Progenitor cell of endocrine pancreas (in vitro differentiated cells): Measurements from ENCODE around the gene ZFP42. TPM values are rescaled to one million over a fixed set of nuclear protein-coding genes. Genes with fewer than 3 reads are reported as not detected.
"Not testable (repeated sequence)": the region's sequence is repeated elsewhere in the genome, so short reads cannot be mapped to it uniquely, and the experiment has no call there.

Experiments
- DNase-seq: peaks from one replicate; pipeline ENCODE4 v3.0.0; 2021; ENCODE audit warnings: low spot score; ENCODE audit not compliant: unreplicated experiment
- H3K27ac Mint-ChIP-seq: 2 replicates; pipeline ENCODE4 v1.8.0; 2021; ENCODE audit warnings: mild to moderate bottlenecking, moderate library complexity, mixed read lengths
- H3K27me3 Mint-ChIP-seq: 2 replicates; pipeline ENCODE4 v1.8.0; 2021; ENCODE audit warnings: mixed read lengths
- H3K36me3 Mint-ChIP-seq: 2 replicates; pipeline ENCODE4 v1.8.0; 2022; ENCODE audit warnings: mixed read lengths; ENCODE audit not compliant: insufficient read depth
- H3K4me1 Mint-ChIP-seq: 2 replicates; pipeline ENCODE4 v1.8.0; 2021; ENCODE audit warnings: low read depth, mixed read lengths
- H3K4me3 Mint-ChIP-seq: 2 replicates; pipeline ENCODE4 v1.8.0; 2021; ENCODE audit warnings: low read depth, mild to moderate bottlenecking, moderate library complexity, mixed read lengths
- H3K9me3 Mint-ChIP-seq: 2 replicates; pipeline ENCODE4 v1.8.0; 2021; ENCODE audit warnings: low read depth, mixed read lengths
- CTCF ChIP-seq: fragments of 200-600 bp; sonication (generic); IDR thresholded peaks from one replicate; pipeline ENCODE4 v1.5.0; 2021; ENCODE audit warnings: antibody characterized with exemption, mild to moderate bottlenecking; ENCODE audit not compliant: unreplicated experiment
- total RNA-seq: library from RNA; stranded (reverse); gene quantifications from 2 replicates; pipeline ENCODE4 v1.2.1, GENCODE V29; 2021

Gene ZFP42
- total RNA-seq, 1 donor from 2014 or later, result 3.9 TPM

- TF ChIP-seq CTCF, result no peak
- no peak for DNase-seq
- peaks cover 3% of the 10 kb centered on the region for H3K27me3 Mint-ChIP-seq
- H3K27ac Mint-ChIP-seq, result no peak overlapping the region
- peaks cover 2% of the 10 kb centered on the region for H3K4me1 Mint-ChIP-seq
- H3K36me3 Mint-ChIP-seq, result no peaks in the 10 kb centered on the region
- peaks cover 6% of the 10 kb centered on the region for H3K9me3 Mint-ChIP-seq
- H3K4me3 Mint-ChIP-seq, result no peak overlapping the region
Observed at GRCh38 chr4:188042191-188042590, 46.6 kb downstream of the ZFP42 start.

GRCh38 chr4:188043154-188043553, 47.6 kb downstream of the ZFP42 start:
- H3K36me3 Mint-ChIP-seq, result no peaks in the 10 kb centered on the region
- peaks cover 3% of the 10 kb centered on the region for H3K27me3 Mint-ChIP-seq
- DNase-seq, result no peak
- no peak overlapping the region for H3K27ac Mint-ChIP-seq
- H3K9me3 Mint-ChIP-seq, result peaks cover 6% of the 10 kb centered on the region
- TF ChIP-seq CTCF, result no peak
- peaks cover 4% of the 10 kb centered on the region for H3K4me1 Mint-ChIP-seq
- no peak overlapping the region for H3K4me3 Mint-ChIP-seq

- H3K9me3 Mint-ChIP-seq, H3K27me3 Mint-ChIP-seq, H3K4me1 Mint-ChIP-seq, DNase-seq, H3K27ac Mint-ChIP-seq, H3K4me3 Mint-ChIP-seq, H3K36me3 Mint-ChIP-seq: not testable (repeated sequence)
Observed at GRCh38 chr4:188045461-188045860, 49.9 kb downstream of the ZFP42 start.

GRCh38 chr4:188046657-188047056, 51.1 kb downstream of the ZFP42 start:
- peaks cover 5% of the 10 kb centered on the region for H3K9me3 Mint-ChIP-seq
- no peak for DNase-seq
- H3K27ac Mint-ChIP-seq, result no peak overlapping the region
- no peak for TF ChIP-seq CTCF
- H3K36me3 Mint-ChIP-seq, result no peaks in the 10 kb centered on the region
- H3K27me3 Mint-ChIP-seq, result peaks cover 2% of the 10 kb centered on the region
- no peak overlapping the region for H3K4me3 Mint-ChIP-seq
- H3K4me1 Mint-ChIP-seq, result peaks cover 4% of the 10 kb centered on the region

GRCh38 chr4:188053302-188053701, 57.7 kb downstream of the ZFP42 start:
- no peak for DNase-seq
- Mint-ChIP-seq H3K4me1 (no peaks in the 10 kb centered on the region), H3K27me3 (no peaks in the 10 kb centered on the region), H3K27ac (no peak overlapping the region), H3K4me3 (no peak overlapping the region), H3K9me3 (peaks cover 3% of the 10 kb centered on the region), H3K36me3 (no peaks in the 10 kb centered on the region)
- TF ChIP-seq CTCF, result no peak

Other genes with a start within 250 kb of the ZFP42 start
- gene TRIML2, start 113.8 kb downstream of the ZFP42 start, total RNA-seq, result not detected in 2 replicates
- not detected in 2 replicates for gene TRIML1, start 143.7 kb downstream of the ZFP42 start, total RNA-seq